Adipose tissue (tissue), 3 donors: ENCODE results near the gene PDPR. TPM values are rescaled to one million over a fixed set of nuclear protein-coding genes. Genes with fewer than 3 reads are reported as not detected.
"Not testable (repeated sequence)": the region's sequence is repeated elsewhere in the genome, so short reads cannot be mapped to it uniquely, and the experiment has no call there.

Experiments used
- H3K27ac ChIP-seq: one replicate; pipeline ENCODE4 v1.5.1; 2013; ENCODE audit warnings: low read depth, low read length
- WGBS, 3 donors: extraction: QIAGEN DNeasy Blood & Tissue Kit; methylation state at CpG; one replicate each; pipeline ENCODE4 v1.1.7; 2013; 5-methylcytosine and 5-hydroxymethylcytosine counted together
- polyA plus RNA-seq, 3 donors: library from polyadenylated mRNA; stranded (reverse); fragments of 200-250 nt; gene quantifications; one replicate each; pipeline ENCODE4 v1.2.3, GENCODE V29; 2013
- donor health status: healthy with polysubstance abuse.
- donor health status: Bipolar disorder and iron deficiency.
- donor health status: healthy.

The PDPR gene
- polyA plus RNA-seq, 3 donors: 4.7 to 10.7 (median 5.4) TPM

DNA sequence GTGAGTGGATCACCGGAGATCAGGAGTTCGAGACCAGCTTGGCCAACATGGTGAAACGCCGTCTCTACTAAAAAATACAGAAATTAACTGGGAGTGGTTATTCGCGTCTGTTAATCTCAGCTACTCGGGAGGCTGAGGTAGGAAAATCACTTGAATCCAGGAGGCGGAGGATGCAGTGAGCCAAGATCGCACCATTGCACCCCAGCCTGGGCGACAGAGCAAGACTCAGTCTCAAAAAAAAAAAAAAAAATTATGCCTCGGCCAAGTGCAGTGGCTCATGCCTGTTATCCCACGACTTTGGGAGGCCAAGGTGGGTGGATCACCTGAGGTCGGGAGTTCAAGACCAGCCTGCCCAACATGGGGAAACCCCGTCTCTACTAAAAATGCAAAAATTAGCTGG lies 9.7 kb downstream of the PDPR start:
- 89 to 94% (median 92%) methylated on average over 14 of the region's 14 CpGs for WGBS, 3 donors

DNA sequence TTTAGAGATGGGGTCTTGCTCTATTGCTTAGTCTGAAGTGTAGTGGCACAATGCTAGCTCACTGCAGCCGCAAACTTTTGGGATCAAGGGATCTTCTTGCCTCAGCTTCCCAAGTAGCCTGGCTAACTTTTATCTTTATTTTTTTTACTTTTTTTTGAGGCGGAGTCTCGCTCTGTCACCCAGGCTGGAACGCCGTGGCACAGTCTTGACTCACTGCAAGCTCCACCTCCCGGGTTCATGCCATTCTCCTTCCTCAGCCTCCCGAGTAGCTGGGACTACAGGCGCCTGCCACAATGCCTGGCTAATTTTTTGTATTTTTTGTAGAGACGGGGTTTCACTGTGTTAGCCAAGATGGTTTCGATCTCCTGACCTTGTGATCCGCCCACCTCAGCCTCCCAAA lies 12.1 kb downstream of the PDPR start:
- WGBS, 3 donors: 92 to 97% (median 95%) methylated on average over 11 of the region's 11 CpGs
- not testable (repeated sequence) for H3K27ac ChIP-seq

More for the DNA sequence above, 9.7 kb downstream of the PDPR start:
- not testable (repeated sequence) for H3K27ac ChIP-seq

DNA sequence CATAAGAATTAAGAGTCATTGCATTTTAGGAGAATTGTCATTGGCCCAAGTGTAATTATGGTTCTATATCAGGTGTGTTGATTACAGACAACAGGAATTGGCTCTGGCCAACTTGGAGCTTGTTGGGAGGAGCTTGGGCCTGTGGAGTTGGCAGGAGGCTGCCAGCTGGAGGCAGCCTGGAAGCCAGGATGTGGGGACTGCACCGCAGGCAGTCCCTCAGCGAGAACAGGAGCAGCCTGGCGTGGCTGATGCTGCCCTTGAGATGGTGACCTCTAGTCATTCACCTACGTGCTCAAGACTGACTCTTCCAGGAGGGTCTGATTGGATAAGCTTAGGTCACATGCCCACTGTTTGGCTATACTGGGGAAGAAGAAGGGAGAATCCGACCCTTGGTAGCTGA lies 13.6 kb downstream of the PDPR start:
- H3K27ac ChIP-seq: not testable (repeated sequence)
- WGBS, 3 donors: 76 to 89% (median 88%) methylated on average over 5 of the region's 5 CpGs

DNA sequence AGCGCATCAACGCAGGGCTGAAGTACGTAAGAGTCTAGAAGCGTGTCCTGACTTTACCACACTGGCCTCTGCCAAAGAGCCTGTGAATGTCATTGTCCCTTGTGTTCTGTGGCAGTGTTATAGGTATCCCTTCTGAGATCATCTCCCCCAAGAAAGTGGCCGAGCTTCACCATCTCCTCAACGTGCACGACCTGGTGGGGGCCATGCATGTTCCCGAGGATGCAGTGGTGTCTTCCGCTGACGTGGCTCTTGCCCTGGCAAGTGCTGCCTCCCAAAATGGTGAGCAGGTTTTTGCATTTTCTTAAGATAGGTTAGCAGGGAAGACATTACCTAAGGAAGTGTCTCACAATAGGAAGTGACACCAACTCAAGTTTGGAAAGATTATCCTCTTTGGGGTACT lies 14.7 kb downstream of the PDPR start:
- not testable (repeated sequence) for H3K27ac ChIP-seq
- WGBS, 3 donors: 90 to 93% (median 93%) methylated on average over 6 of the region's 10 CpGs

DNA sequence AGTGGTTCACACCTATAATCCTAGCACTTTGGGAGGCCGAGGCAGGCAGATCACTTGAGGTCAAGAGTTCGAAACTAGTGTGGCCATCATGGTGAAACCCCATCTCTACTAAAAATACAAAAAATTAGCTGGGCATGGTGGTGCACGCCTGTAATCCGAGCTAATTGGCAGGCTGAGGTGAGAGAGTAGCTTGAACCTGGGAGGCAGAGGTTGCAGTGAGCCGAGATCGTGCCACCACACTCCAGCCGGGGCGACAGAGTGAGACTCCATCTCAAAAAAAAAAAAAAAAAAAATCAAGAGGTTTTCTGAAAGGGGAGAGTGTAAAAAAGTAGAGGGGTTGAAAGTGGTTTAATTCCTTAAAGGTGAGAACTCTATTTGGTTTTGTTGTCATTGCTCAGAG lies 21.7 kb downstream of the PDPR start:
- not testable (repeated sequence) for H3K27ac ChIP-seq

DNA sequence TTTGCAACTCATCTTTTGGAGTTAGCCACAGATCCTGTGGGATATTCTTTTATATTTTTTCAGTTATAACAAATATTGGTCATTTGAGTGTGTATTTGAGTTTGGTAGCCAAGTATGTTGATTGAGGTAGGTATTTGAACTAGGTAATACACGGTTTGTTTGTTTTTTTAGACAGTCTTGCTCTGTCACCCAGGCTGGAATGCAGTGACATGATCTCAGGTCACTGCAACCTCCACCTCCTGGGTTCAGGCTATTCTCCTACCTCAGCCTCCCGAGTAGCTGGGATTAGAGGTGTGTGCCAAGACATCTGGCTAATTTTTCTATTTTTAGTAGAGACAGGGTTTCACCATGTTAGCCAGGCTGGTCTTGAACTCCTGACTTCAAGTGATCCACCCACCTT lies 22.5 kb downstream of the PDPR start:
- not testable (repeated sequence) for H3K27ac ChIP-seq
- WGBS, 3 donors: 69 to 83% (median 82%) methylated on average over 2 of the region's 2 CpGs

More for the DNA sequence above, 21.7 kb downstream of the PDPR start:
- 94 to 97% (median 96%) methylated on average over 8 of the region's 8 CpGs for WGBS, 3 donors

DNA sequence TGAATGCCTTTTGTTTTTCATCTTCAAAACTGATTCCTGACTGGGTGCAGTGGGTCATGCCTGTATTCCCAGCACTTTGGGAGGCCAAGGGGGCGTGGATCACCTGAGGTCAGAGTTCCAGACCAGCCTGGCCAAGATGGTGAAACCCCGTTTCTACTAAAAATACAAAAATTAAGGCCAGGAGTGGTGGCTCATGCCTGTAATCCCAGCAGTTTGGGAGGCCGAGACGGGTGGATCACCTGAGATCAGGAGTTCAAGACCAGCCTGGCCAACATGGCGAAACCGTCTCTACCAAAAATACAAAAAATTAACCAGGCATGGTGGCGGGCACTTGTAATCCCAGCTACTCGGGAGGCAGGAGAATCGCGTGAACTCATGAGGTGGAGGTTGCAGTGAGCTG lies 28.6 kb downstream of the PDPR start:
- not testable (repeated sequence) for H3K27ac ChIP-seq
- 90 to 97% (median 95%) methylated on average over 10 of the region's 10 CpGs for WGBS, 3 donors

DNA sequence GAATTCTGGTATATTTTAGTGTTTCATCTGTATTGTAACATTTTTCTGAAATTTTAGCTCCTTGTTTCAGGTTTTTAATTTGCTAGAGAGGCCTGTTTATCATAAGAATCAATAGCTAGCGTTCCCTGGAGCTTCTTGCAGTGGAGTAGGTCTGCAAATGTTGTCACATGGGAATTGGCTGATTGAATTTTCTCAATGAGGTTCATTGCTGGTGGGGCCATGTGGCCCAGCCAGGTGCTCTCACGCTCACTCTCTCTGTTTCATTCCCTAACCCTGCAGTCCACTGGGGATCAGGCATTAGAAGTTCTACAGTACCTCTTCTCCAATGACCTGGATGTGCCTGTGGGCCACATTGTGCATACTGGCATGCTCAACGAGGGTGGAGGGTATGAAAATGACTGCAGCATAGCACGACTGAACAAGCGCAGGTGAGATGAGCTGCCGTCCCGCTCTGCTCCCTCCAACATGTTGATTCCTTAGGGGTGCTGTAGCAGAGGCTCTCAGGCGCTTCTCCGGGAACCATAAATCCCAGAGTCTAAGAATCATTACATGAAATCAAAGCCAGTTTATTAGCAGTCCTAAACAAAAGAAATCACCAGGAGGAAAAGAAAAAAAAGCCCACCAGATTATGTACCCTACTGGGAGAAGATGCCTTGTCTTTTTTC lies 29.2 kb downstream of the PDPR start:
- WGBS, 3 donors: 81 to 87% (median 82%) methylated on average over 7 to 9 of the region's 9 CpGs
- H3K27ac ChIP-seq: not testable (repeated sequence)

DNA sequence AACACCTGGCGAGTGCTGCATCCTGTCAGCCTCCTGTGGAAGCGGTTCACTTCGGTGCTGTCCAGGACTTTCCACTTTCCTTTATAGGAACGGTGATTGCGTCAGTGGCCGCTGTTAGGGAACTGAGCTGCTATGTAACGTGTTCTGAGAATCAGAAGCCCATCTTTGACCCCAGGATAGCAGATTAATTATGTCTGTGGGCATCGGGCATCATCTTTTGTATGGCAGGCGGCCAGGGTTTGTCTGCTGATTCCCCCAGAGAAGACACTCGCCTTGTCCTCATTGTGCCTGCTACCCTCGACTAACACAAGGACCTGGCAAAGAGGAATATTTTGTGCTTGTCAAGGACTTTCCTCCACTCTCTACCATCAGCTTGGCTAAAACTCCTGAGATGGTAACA lies 33.7 kb downstream of the PDPR start:
- WGBS, 3 donors: 84 to 90% (median 85%) methylated on average over 8 to 11 of the region's 11 CpGs
- not testable (repeated sequence) for H3K27ac ChIP-seq

DNA sequence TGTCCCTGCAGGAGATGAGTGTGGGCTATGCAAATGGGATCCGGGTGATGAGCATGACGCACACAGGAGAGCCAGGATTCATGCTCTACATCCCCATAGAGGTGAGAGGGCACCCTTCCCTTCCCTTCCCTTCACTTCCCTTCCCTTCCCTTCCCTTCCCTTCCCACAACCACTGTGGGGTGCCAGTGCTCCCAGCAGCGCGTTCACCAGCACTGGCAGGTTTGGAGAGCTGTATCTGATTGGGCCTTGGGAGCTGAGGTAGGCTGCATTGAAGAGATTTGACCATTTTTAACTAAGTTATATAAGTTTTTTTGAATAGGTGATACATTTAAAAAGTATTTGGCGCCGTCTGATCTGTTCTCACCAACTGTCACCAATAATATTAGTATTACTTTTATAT lies 34.3 kb downstream of the PDPR start:
- not testable (repeated sequence) for H3K27ac ChIP-seq
- WGBS, 3 donors: 93 to 97% (median 96%) methylated on average over 6 of the region's 6 CpGs

DNA sequence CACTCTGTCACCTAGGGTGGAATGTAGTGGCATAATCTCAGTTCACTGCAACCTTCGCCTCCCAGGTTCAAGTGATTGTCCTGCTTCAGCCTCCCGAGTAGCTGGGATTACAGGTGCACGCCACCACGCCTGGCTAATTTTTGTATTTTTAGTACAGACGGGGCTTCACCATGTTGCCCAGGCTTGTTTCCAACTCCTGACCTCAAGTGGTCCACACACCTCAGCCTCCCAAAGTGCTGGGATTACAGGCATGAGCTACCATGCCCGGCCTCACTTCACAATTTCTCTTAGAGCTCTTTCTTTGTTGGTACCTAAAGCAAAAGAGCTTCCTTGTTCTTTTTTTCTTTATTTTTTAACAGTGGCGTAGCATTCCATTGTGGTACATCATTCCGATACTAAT lies 35.2 kb downstream of the PDPR start:
- H3K27ac ChIP-seq: not testable (repeated sequence)
- WGBS, 3 donors: 96 to 97% (median 97%) methylated on average over 8 of the region's 8 CpGs

DNA sequence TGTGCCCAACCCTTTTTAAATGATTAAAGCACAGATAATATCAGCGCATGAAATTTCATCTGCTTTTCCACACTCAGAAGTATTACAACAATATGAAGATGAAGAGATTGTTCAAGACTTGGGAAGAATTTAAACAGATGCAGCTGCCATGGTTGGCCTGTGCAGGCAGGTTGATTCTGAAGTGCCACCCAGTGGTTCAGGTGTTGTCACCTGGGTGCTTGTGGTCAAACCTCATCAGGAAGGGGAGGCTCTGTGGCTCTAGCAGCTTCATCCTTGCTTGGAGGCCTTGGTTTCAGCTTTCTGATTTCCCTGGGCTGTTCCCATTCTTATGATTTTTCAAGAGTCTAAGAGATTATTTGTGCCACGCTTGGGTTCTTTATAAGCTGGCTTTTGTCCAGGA lies 37.3 kb downstream of the PDPR start:
- WGBS, 3 donors: 85 to 93% (median 92%) methylated on average over 2 of the region's 2 CpGs
- H3K27ac ChIP-seq: no peak overlapping the region

DNA sequence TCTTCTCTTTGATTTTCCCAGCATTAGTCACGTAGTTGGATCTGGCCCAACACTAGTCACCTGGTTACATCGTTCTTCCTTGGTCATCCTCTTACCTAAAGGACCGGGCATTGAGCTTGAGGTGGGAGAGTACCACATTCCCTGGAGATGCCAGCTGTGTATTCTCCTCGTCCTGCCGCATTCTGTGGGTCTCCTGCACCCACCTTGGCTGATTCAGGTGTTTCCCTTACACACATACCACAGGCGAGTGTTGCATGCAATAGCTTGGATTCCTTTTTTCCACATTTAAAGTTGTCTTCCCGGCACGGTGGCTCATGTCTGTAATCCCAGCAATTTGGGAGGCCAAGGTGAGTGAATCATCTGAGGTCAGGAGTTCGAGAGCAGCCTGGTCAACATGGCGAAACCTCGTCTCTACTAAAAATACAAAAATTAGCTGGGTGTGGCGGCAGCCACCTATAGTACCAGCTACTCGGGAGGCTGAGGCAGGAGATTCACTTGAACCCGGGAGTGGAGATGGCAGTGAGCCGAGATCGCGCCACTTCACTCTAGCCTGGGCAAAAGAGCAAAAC lies 37.9 kb downstream of the PDPR start:
- H3K27ac ChIP-seq: no peak overlapping the region
- 84 to 90% (median 88%) methylated on average over 17 of the region's 17 CpGs for WGBS, 3 donors

DNA sequence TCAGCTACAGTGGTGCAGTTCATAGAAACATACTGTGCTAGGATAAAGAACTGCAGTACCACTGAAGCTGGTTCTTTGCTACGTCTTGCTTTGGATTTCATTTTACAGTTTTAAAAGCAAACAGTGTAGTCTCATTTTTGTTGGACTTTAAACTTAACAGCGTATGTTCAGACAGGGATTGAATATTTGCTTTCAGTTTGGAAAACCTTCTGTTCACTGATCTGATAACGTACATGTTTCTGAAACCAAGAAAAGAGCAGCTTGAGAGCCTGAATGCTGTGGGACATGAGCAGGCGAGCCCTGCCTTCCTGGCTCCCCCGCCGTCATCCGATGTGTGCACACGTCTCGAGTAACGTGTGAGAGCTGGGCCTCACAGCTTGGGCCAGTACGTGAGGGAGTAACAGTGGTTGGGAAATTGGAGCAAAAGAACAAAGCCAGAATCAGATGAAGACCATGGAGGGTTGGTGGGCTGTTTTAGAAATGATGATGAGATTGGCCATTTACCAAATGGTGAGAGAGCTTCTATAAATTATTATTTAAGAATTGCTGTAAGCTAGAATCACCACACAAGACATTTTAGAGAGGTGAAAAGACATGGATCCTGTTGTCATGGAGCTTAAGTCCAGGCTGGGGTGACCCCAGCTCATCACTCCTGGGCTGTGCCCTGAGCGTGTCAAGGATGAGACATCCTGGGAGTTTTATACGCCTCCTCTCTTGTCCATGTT lies 38.6 kb downstream of the PDPR start:
- WGBS, 3 donors: 92 to 95% (median 93%) methylated on average over 13 of the region's 13 CpGs
- no peak overlapping the region for H3K27ac ChIP-seq

DNA sequence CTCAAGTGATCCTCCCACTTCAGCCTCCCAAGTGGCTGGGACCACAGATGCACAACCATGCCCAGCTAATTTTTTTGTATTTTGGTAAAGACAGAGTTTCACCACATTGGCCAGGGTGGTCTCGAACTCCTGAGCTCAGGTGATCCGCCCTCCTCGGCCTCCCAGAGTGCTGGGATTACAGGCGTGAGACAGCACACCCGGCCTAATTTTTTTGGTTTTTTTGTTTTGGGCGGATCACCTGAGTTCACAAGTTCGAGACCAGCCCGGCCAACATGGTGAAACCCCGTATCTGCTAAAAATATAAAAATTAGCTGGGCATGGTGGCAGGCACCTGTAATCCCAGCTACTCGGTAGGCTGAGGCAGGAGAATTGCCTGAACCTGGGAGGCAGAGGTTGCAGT lies 40.6 kb downstream of the PDPR start:
- H3K27ac ChIP-seq: not testable (repeated sequence)
- 94 to 97% (median 97%) methylated on average over 10 of the region's 10 CpGs for WGBS, 3 donors

DNA sequence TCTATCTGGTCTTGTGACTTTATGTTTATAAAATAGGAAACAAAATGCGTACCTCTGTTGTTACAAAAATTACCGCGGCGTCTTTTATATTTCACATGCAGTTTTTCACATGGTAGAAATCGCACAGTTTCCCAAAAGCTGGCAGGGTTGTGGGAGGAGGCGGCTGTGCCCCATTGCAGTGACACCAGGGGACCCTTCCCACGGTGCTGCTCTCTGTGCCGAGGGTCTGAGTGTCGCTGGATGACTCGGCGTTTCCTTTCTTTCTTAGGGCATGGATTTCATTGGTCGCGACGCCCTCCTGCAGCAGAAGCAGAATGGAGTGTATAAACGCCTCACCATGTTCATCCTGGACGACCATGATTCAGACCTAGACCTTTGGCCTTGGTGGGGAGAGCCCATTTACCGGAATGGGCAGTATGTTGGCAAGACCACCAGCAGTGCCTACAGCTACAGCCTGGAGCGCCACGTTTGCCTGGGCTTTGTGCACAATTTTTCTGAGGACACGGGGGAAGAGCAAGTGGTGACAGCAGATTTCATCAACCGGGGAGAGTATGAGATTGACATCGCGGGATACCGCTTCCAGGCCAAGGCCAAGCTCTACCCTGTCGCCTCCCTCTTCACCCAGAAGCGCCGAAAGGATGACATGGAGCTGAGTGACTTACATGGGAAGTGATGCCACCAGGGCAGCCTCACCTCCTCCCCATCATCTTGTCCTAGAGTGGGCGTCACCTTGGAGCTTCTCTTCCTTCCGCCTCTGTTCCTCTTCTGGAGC lies 42.3 kb downstream of the PDPR start:
- H3K27ac ChIP-seq: no peak overlapping the region
- 90 to 94% (median 93%) methylated on average over 29 of the region's 29 CpGs for WGBS, 3 donors

DNA sequence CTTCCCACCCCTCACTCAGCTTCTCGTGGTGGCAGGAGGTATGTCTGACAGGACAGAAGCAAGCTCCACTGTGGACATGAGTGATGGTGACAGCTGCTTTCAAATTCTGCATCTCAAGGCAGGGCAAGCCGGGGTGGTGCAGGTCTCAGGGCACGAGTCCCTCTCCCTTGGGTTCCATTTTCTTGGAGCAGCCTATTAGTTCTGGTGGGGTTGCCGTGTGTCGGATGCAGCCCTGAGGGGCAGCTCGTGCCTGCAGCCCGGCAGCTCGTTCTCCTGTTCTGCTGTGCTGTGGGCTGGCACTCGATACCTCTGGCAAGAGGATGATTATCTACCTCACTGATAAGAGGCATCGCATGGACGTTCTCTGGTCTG lies 43.0 kb downstream of the PDPR start:
- H3K27ac ChIP-seq: no peak overlapping the region
- 79 to 91% (median 89%) methylated on average over 11 of the region's 11 CpGs for WGBS, 3 donors

DNA sequence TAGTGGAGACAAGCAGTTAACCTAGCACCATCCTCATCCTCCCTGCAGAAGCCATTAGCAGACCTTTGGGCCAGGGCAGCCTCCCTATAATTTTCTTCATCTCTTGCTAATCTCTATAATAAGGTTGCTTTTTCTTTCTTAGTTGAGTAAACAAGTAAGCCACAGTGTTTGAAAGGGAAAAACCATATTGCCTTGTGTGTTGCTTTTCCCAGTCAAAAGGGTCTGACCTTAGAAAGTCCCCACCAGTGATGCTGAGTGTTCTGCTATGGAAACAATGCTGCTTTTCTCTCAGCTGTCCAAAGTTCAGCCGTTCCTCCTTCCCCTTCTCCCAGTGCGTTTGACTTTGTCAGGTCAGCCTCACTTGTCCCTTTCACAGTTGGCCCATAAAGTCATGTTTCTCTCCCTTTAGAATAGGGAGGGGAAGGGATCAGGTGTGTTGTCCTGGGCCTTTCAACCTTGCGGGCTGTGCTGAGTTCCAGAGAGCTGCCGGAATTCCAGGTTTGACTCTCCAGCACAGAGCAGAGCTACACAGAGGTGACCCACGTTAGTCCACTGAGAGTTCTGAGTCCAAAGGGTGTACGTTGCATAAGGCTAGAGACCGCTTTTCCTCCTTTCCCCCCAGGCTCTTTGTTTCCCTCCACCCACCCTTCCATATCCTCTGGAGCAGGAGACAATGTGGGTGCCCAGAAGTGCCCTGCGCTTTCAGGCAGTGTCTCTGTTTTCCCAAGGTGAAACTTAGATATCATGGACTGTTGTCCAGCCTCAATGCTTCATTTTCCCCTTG lies 43.5 kb downstream of the PDPR start:
- 86 to 91% (median 89%) methylated on average over 8 of the region's 8 CpGs for WGBS, 3 donors
- no peak overlapping the region for H3K27ac ChIP-seq
